OCI-LY3 (cell line): Measurements from ENCODE around the gene THAP11.

Experiments
- CTCF ChIP-seq: fragments of 200-600, 300-600 bp; sonication (generic); IDR thresholded peaks from 2 replicates; pipeline ENCODE4 v1.5.1; 2014; ENCODE audit warnings: antibody characterized with exemption, low read length, low read depth
- EZH2phosphoT487 ChIP-seq: fragments of 200-600 bp; shearing (Covaris generic); IDR thresholded peaks from 2 replicates; pipeline ENCODE4 v1.6.1; 2018; ENCODE audit warnings: antibody characterized with exemption, mixed run types, low read depth

GRCh38 chr16:67855789-67856188, 13.7 kb downstream of the THAP11 start:
- TF ChIP-seq CTCF = no peak
- no peak for TF ChIP-seq EZH2phosphoT487
